Right lobe of liver (tissue), 4 donors: ENCODE measurements around the gene CNIH2.

Source experiments
- POLR2A ChIP-seq: fragments of 450-650 bp; IDR thresholded peaks from one replicate; pipeline ENCODE4 v1.6.1; 2017; ENCODE audit warnings: antibody characterized with exemption, mild to moderate bottlenecking
- TF ChIP-seq, protein P1 (sequence below), 4 donors: fragments of 200-600 bp in 3 of 4; fragments of 450-650 bp in 1 of 4; IDR thresholded peaks; one replicate each; pipeline versions ENCODE4 v1.5.1 to v1.8.0; 2016 to 2022; ENCODE audit warnings: antibody characterized with exemption in 4 of 4, mild to moderate bottlenecking in 2 of 4
- donor health status: DM: no; HTN: no; CAD: no.
- donor health status: DM: no; HTN: no; CAD: no.
- donor health status: DM: no; HTN: yes; CAD: no.

DNA sequence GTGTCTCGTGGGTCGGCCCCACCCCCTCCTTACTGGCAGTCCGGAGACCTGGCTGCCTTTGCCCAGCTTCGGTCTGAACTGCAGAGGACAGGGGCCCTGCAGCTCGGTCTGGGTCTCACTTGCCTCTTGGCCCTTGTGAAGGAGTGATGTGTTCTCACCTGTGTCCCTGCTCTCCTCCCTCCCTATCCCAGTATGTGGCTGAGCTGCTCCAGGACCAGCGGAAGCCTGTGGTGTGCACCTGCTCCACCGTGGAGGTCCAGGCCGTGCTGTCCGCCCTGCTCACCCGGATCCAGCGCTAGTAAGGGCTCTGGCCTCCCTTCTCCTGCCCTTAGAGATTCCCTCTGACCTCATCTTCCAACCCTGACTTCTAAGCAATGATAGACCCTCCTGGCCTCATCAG is 45.2 kb upstream of the CNIH2 start:
- TF ChIP-seq, protein P1, sequence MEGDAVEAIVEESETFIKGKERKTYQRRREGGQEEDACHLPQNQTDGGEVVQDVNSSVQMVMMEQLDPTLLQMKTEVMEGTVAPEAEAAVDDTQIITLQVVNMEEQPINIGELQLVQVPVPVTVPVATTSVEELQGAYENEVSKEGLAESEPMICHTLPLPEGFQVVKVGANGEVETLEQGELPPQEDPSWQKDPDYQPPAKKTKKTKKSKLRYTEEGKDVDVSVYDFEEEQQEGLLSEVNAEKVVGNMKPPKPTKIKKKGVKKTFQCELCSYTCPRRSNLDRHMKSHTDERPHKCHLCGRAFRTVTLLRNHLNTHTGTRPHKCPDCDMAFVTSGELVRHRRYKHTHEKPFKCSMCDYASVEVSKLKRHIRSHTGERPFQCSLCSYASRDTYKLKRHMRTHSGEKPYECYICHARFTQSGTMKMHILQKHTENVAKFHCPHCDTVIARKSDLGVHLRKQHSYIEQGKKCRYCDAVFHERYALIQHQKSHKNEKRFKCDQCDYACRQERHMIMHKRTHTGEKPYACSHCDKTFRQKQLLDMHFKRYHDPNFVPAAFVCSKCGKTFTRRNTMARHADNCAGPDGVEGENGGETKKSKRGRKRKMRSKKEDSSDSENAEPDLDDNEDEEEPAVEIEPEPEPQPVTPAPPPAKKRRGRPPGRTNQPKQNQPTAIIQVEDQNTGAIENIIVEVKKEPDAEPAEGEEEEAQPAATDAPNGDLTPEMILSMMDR (IDR thresholded peaks at IDR 0.05) = no peak
- no peak for TF ChIP-seq POLR2A
